ENCODE data around the gene DDAH1. TPM values are rescaled to one million over a fixed set of nuclear protein-coding genes. Genes with fewer than 3 reads are reported as not detected.

Gene DDAH1
- total RNA-seq, 4 donors from 2014 or later = 8.3 to 21.1 (median 13.3) TPM

DNA sequence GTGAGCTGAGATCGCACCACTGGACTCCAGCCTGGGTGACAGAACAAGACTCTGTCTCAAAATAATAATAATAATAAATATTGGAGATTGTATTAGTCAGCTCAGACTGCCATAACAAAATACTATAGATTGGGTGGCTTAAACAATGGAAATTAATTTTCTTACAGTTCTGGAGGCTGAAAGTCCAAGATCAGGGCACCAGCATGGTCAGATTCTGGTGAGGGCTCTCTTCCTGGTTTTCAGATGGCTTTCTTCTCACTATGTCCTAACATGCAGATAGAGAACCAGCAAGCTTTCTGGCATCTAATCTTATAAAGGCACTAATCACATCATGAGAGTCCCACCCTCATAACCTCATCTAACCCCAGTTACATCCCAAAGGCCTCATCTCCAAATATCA, 23.2 kb upstream of the DDAH1 start:
- no peak for DNase-seq (ENCODE audit: low spot score in 2 of 2)
- 91 to 96% methylated on average over 1 of the region's 1 CpG for WGBS, 2 donors
- no peak overlapping the region for H3K4me3 ChIP-seq (ENCODE audit: low read depth, poor library complexity, severe bottlenecking)
- intact Hi-C loops (cut with DNase I; ENCODE audit: low total_unique reads) = no loop called here
- TF ChIP-seq, protein P1, sequence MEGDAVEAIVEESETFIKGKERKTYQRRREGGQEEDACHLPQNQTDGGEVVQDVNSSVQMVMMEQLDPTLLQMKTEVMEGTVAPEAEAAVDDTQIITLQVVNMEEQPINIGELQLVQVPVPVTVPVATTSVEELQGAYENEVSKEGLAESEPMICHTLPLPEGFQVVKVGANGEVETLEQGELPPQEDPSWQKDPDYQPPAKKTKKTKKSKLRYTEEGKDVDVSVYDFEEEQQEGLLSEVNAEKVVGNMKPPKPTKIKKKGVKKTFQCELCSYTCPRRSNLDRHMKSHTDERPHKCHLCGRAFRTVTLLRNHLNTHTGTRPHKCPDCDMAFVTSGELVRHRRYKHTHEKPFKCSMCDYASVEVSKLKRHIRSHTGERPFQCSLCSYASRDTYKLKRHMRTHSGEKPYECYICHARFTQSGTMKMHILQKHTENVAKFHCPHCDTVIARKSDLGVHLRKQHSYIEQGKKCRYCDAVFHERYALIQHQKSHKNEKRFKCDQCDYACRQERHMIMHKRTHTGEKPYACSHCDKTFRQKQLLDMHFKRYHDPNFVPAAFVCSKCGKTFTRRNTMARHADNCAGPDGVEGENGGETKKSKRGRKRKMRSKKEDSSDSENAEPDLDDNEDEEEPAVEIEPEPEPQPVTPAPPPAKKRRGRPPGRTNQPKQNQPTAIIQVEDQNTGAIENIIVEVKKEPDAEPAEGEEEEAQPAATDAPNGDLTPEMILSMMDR (IDR thresholded peaks at IDR 0.05) = no peak
- no peak for TF ChIP-seq POLR2A (IDR thresholded peaks at IDR 0.05)

DNA sequence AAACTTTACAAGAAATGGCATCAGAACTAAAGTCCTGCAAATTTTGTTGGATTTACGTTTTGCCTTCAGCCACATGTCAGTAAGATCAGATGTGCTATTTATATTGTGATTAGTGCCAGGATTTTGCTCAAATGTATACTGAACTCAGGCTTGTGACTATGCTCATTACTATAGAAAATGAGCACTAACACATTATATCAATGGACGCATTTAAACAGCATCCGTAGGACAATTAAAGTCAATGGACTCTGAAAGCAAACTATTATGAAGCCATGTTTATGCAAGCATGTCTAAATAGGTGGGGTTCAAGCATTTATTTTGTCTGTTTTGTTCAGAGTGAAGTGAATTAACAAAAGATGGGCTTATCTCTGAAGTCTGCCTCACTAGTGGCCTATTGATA, 20.6 kb upstream of the DDAH1 start:
- intact Hi-C loops (cut with DNase I; ENCODE audit: low total_unique reads) = no loop called here
- TF ChIP-seq, protein P1 (IDR thresholded peaks at IDR 0.05) = no peak
- TF ChIP-seq POLR2A (IDR thresholded peaks at IDR 0.05) = no peak
- WGBS, 2 donors = 96 to 98% methylated on average over 3 of the region's 3 CpGs
- no peak for DNase-seq (ENCODE audit: low spot score in 2 of 2)
- H3K4me3 ChIP-seq (ENCODE audit: low read depth, poor library complexity, severe bottlenecking) = no peak overlapping the region

DNA sequence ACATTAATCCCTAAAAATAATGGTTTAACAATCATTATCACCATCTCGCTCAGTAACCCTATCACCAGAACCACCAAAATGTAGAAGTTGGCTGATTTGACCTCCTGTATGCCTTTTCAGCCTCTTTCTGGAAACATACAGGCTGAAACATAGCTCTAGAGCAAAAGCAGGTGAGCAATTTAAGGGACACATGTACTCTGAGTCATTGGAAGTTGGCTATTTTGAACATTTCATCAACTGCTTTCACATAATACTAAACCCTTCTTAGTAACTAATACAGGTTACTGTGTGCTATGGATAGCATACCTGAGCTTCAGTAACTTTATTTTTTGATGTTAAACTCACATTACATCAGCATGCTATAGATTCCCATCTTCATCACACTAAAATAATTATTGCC, 19.8 kb upstream of the DDAH1 start:
- 97 to 100% methylated on average over 1 of the region's 1 CpG for WGBS, 2 donors
- no peak overlapping the region for H3K4me3 ChIP-seq (ENCODE audit: low read depth, poor library complexity, severe bottlenecking)
- TF ChIP-seq, protein P1 (IDR thresholded peaks at IDR 0.05) = no peak
- no peak for TF ChIP-seq POLR2A (IDR thresholded peaks at IDR 0.05)
- DNase-seq (ENCODE audit: low spot score in 2 of 2) = no peak
- intact Hi-C loops (cut with DNase I; ENCODE audit: low total_unique reads) = no loop called here

DNA sequence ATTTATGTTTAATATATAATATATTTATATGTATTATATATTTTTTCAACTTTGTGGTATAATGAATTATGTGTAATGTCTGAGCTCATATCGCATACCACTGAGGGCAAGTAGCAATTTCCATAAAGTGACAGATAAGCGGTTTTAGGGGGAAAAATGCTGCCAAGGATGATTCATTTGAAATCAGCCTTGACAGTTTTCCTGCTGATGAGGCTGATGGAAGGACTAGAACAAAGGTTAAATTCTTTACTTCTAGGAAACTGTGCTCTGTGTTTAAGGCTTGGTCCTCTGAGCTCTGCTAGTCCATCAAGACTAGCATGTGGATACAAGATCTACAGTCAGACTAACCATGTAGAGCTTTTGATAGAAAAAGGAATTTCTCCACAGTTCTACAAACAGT, 19.3 kb upstream of the DDAH1 start:
- intact Hi-C loops (cut with DNase I; ENCODE audit: low total_unique reads) = no loop called here
- TF ChIP-seq POLR2A (IDR thresholded peaks at IDR 0.05) = no peak
- TF ChIP-seq, protein P1 (IDR thresholded peaks at IDR 0.05) = no peak
- DNase-seq (ENCODE audit: low spot score in 2 of 2) = no peak
- H3K4me3 ChIP-seq (ENCODE audit: low read depth, poor library complexity, severe bottlenecking) = no peak overlapping the region
- 91 to 93% methylated on average over 2 of the region's 2 CpGs for WGBS, 2 donors

DNA sequence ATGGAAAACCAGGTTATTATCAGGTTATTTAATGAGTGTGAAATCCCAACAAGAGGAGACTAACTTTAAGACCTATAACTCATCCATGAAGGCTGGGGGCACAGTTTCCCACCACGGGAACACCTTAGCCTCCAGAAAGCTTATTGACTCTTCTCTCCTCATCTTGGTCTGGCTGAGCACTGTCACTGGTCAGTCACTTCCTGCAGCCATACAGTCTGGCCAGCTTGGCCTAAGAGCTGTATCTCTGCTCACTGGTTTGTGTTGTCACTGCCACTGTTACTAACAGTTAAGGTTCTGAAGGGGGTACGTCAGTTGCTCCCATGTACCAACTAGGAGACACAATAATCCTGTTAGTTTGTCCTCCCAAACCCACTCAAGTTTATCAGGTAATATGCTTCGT, 16.7 kb upstream of the DDAH1 start:
- TF ChIP-seq, protein P1 (IDR thresholded peaks at IDR 0.05) = no peak
- TF ChIP-seq POLR2A (IDR thresholded peaks at IDR 0.05) = no peak
- WGBS, 2 donors = 88 to 98% methylated on average over 3 of the region's 3 CpGs
- no peak overlapping the region for H3K4me3 ChIP-seq (ENCODE audit: low read depth, poor library complexity, severe bottlenecking)
- DNase-seq (ENCODE audit: low spot score in 2 of 2) = no peak
- intact Hi-C loops (cut with DNase I; ENCODE audit: low total_unique reads) = no loop called here

DNA sequence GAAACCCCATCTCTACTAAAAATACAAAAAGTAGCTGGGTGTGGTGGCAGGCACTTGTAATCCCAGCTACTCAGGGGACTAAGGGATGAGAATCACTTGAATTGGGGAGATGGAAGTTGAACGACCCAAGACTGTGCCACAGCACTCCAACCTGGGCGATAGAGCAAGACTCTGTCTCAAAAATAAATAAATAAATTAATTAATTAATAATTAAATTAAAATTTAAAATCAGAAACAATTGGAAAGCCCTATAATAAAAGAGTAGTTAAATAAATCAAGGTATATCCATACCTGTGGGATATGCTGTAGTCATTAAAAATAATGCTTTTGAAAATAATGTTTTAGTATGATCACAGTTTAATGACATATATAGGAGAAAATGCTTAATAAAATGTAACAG, 15.6 kb upstream of the DDAH1 start:
- TF ChIP-seq, protein P1 (IDR thresholded peaks at IDR 0.05) = no peak
- no peak for TF ChIP-seq POLR2A (IDR thresholded peaks at IDR 0.05)
- WGBS, 2 donors = 90 to 94% methylated on average over 2 of the region's 2 CpGs
- intact Hi-C loops (cut with DNase I; ENCODE audit: low total_unique reads) = no loop called here
- no peak overlapping the region for H3K4me3 ChIP-seq (ENCODE audit: low read depth, poor library complexity, severe bottlenecking)
- no peak for DNase-seq (ENCODE audit: low spot score in 2 of 2)
